ENCODE measurements around the gene EDEM3.
A peak's percentile ranks its signal among the peaks of the same experiment; 100 is the strongest.
"Not testable (repeated sequence)": the region's sequence is repeated elsewhere in the genome, so short reads cannot be mapped to it uniquely, and the experiment has no call there.

EDEM3 gene

GRCh38 chr1:184754476-184755225 is at the start of gene EDEM3:
Gene EDEM3 (minus strand): TSS chr1:184754858. CDS start chr1:184754646, 212 bp downstream.
- peak; percentile 99 for DNase-seq (ENCODE audit: low spot score)

- DNase-seq (ENCODE audit: low spot score): no peak
Measured at GRCh38 chr1:184804220-184804619, 49.6 kb upstream of the EDEM3 start.

- no peak for DNase-seq (ENCODE audit: low spot score)
Measured at GRCh38 chr1:184803180-184803492, 48.5 kb upstream of the EDEM3 start.

- no peak for DNase-seq (ENCODE audit: low spot score)
Measured at GRCh38 chr1:184802354-184803179, 47.9 kb upstream of the EDEM3 start.

- DNase-seq (ENCODE audit: low spot score): no peak
Measured at GRCh38 chr1:184801503-184801902, 46.8 kb upstream of the EDEM3 start.

- no peak for DNase-seq (ENCODE audit: low spot score)
Measured at GRCh38 chr1:184800876-184801275, 46.2 kb upstream of the EDEM3 start.

- DNase-seq (ENCODE audit: low spot score): no peak
Measured at GRCh38 chr1:184793967-184794366, 39.3 kb upstream of the EDEM3 start.

GRCh38 chr1:184792450-184792969 is 37.9 kb upstream of the EDEM3 start:
- DNase-seq (ENCODE audit: low spot score): no peak

GRCh38 chr1:184791550-184791900 is 36.9 kb upstream of the EDEM3 start:
- DNase-seq (ENCODE audit: low spot score): no peak

- no peak for DNase-seq (ENCODE audit: low spot score)
Measured at GRCh38 chr1:184790642-184791549, 36.2 kb upstream of the EDEM3 start.

- DNase-seq (ENCODE audit: low spot score): no peak
Measured at GRCh38 chr1:184789884-184790283, 35.2 kb upstream of the EDEM3 start.

GRCh38 chr1:184788970-184789369 is 34.3 kb upstream of the EDEM3 start:
- no peak for DNase-seq (ENCODE audit: low spot score)

GRCh38 chr1:184785529-184785928 is 30.9 kb upstream of the EDEM3 start:
- no peak for DNase-seq (ENCODE audit: low spot score)

- DNase-seq (ENCODE audit: low spot score): not testable (repeated sequence)
Measured at GRCh38 chr1:184783723-184784122, 29.1 kb upstream of the EDEM3 start.

- DNase-seq (ENCODE audit: low spot score): no peak
Measured at GRCh38 chr1:184781941-184782340, 27.3 kb upstream of the EDEM3 start.

GRCh38 chr1:184775885-184776284 is 21.2 kb upstream of the EDEM3 start:
- DNase-seq (ENCODE audit: low spot score): no peak

GRCh38 chr1:184775329-184775728 is 20.7 kb upstream of the EDEM3 start:
- no peak for DNase-seq (ENCODE audit: low spot score)

- no peak for DNase-seq (ENCODE audit: low spot score)
Measured at GRCh38 chr1:184773762-184774320, 19.2 kb upstream of the EDEM3 start.

- no peak for DNase-seq (ENCODE audit: low spot score)
Measured at GRCh38 chr1:184771190-184771691, 16.6 kb upstream of the EDEM3 start.

GRCh38 chr1:184770181-184770979 is 15.7 kb upstream of the EDEM3 start:
- peak; percentile 40 for DNase-seq (ENCODE audit: low spot score)

- no peak for DNase-seq (ENCODE audit: low spot score)
Measured at GRCh38 chr1:184769241-184769640, 14.6 kb upstream of the EDEM3 start.

Data from hematopoietic multipotent progenitor cell treated with erythropoietin and hydrocortisone succinate and interleukin-3 and kit ligand, for 15 days (in vitro differentiated cells).